AG08395 (cell line): ENCODE data around the gene SPAG8.

ENCODE experiments used
- DNase-seq: peaks from one replicate; pipeline ENCODE4 v3.0.0; 2012; ENCODE audit warnings: mixed read lengths, low spot score

The SPAG8 gene

DNA sequence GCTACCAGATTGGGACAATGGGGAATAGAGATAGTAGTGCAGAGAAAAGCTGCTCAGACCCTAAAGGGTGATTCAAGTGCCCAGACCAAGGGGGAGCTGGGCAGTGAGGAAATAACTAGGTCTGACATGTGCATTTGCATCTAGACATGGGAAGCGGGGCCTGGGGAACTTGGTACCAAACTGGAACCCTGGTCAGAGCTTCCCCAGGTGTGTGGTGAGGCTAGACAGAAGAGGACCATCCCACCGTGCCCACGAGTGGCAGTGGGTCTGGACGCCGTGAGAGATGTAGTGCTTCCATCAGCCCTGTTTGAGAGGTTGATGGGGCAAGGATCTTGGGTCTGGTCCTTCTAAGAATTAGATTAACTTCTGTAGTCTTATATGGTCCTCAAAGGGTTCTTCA is 24.5 kb upstream of the SPAG8 start:
- no peak for DNase-seq

DNA sequence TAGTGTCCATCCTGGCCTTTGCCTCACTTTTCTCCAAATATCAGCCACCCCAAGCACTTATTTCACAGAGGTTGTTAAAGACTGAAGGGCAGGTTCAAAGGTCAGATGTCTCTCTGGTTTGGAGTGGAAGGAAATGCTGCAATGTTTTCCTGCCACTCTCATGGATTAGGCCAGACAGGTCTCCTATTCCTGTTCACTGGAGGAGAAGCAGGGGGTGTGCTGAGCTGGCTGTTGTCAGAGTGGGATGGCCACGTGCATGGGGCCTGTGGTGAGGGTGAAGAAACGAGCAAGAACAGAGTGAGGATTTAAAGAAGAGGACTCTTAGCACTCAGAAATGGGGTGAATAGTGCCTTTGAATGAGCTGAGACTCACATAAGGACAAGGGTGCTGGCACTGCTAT is 23.7 kb upstream of the SPAG8 start:
- no peak for DNase-seq

DNA sequence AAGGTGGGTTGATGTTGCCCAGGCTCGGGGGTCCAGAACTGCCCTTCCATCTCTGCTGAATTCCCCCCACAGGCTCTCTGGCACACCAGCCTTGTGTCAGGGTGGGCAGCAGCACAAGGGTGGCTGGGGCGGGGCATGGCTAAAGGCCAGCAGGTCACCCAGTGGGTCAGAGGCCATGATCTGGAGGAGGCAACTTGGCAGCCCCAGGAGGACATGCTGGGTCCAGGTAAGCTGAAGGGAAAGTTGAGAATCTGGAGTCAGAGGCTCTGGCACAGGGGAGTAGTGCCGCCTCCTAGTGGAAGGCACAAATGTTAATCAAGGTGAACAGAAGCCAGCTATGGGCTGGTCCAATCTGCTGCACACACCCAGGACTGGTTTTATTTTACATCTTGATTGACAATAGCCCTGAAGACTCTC is 23.2 kb upstream of the SPAG8 start:
- no peak for DNase-seq

GRCh38 chr9:35834260-35835215 is 22.5 kb upstream of the SPAG8 start:
- no peak for DNase-seq

- no peak for DNase-seq
These were observed 20.8 kb upstream of the SPAG8 start for GRCh38 chr9:35832814-35833213.

DNA sequence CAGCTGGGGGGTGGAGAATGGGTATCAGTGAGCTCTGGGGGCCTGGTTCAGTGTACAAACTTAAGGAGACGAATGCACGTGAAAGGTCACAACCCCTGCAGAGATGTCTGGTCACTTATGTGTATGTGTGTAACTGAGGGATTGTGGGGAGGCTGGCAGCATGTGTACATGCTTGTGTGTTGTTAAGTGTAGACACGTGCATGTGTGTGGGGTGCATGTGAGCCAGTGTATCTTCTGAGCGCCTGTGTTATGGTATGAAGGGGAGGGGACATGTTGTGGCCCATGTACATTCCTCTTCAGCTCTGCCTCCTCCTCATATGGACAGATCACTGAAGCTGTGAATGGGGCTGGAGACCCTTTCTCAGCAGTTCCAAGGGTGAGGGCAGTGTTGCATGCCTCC is 19.0 kb upstream of the SPAG8 start:
- no peak for DNase-seq

DNA sequence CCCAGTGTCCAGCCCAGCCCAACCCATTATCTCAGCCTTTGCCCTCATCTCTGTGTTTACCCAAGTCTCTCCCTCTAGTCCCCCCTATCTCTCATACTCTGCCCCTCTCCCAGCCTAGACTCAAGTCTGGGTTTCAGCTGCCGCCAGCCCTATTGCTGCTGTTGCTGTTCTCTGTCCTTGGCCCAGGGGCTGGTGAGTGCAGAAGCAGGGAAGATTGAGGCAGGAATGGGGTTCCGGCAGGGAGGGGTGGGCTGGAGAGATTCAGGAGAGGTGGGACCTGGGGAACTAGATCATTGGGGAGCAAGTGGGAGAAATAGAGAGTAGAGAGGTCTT is 17.7 kb upstream of the SPAG8 start:
- no peak for DNase-seq

- peak; percentile 97 for DNase-seq
These were observed 17.2 kb upstream of the SPAG8 start, which contains the start of gene TMEM8B for GRCh38 chr9:35829084-35829763. TMEM8B (plus strand) TSS chr9:35829228; CDS start chr9:35829448, 220 bp downstream.

GRCh38 chr9:35828716-35829083 is 16.6 kb upstream of the SPAG8 start, which contains the start of gene FAM221B:
FAM221B (minus strand) TSS chr9:35828732; CDS start chr9:35826161, 2,571 bp downstream.
- DNase-seq, result no peak

- DNase-seq, result peak; percentile 65
These were observed 15.4 kb upstream of the SPAG8 start for GRCh38 chr9:35827486-35827885.

DNA sequence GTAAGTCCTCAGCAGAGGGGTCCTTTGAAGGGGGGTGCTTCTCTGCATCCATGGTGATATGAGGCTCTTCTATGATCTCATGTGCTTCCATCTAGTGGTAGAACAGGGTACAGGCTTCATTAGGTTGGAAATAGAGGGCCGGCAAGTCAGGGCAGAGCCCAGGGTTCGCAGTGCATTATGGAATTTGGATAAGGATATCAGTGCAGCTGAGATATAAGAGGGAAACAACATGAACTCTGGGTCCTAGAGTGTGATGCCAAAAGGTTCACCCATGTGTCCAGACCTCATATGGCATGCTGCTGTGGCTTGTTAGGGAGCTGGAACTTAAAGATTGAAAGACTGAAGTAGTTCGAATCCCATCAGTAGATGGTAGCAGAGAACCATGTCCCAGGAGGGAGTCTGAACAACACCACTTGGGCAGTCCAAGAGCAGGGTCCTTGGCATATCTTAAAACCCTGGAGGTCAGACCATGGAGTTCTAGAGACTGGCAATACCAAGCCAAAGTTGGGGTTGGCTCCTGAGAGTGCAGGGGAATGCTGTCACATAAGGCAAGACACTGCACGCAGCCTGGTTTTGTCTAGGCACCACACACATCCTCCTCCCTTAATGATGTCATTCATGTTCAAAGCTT is 14.1 kb upstream of the SPAG8 start:
- peak; percentile 62 for DNase-seq

DNA sequence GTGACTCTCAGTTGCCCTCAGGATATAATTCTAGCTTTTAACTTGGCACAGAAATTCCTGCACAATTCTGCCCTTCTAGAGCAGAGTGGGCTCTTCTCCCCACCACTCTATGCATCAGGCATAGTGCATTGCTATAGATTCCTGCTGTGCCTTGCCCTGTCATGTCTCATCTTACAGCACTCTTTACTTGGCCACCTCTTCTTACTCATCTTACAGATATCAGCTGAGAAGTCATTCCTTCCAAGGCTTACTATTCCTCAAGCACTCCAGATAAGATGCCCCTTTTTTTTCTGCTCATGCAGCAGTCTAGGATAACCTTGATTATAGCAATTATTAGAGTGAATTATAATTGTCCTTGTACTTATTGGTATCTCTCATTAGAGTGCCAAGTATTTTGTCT is 10.9 kb upstream of the SPAG8 start:
- no peak for DNase-seq

DNA sequence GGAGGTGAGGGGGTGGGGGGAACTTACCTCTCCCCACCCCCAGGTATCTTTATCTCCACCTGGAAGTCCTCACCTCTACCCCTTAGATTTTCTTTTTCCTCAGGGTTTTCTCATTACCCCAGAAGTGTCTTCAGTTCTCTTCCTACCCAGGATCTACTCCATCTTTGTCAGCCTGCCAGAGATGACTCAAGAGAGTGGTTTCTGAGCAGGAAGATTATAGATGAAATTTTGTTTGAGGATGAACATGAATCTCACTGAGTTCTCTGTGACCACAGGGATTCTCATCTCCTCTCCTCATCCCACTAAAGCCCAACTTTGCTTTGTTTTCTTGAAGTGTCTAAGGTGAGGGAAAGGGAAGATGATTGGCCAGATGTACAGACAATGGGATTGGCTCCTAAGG is 8.0 kb upstream of the SPAG8 start:
- DNase-seq, result peak; percentile 76

- DNase-seq, result no peak
These were observed 6.3 kb upstream of the SPAG8 start for GRCh38 chr9:35818341-35818740.

GRCh38 chr9:35816708-35817107 is 4.6 kb upstream of the SPAG8 start:
- no peak for DNase-seq

GRCh38 chr9:35814841-35815543 is 2.9 kb upstream of the SPAG8 start, which contains the start of gene HINT2:
HINT2 (minus strand) TSS chr9:35815042; CDS start chr9:35814979, 63 bp downstream.
- DNase-seq, result peak; percentile 97

GRCh38 chr9:35814106-35814840 is 2.2 kb upstream of the SPAG8 start:
- DNase-seq, result peak; percentile 63

- DNase-seq, result peak; percentile 18
These were observed 1.5 kb upstream of the SPAG8 start for GRCh38 chr9:35813434-35814105.

DNA sequence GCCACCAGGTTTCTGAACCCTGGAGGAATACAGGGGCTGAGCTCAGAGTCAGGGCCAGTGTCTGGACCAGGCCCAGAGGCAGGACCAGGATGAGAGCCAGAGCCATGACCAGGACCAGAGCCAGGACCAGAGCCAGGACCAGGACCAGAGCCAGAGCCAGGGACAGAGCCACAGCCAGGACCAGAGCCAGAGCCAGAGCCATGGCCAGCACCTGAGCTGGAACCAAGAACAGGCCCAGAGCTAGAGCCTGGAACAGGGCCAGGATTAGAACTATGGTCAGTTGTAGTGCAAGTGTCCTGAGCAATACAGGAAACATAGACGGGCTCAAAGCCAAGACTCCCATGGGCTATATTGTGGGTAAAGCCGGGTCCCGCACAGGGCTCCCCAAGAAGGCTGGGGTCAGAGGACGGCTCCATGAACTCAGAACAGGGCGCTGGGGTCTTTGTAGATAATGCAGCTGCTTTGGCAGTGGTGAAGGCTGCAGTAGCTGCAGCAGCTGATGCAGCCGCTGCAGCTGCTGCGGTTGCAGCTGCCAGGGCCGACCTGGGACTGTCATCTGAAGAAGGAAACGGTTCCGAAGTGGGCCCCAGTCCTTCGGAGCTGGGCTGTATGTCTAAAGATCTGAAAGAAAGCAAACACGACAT is 559 bp downstream of the SPAG8 start:
- DNase-seq, result no peak

DNA sequence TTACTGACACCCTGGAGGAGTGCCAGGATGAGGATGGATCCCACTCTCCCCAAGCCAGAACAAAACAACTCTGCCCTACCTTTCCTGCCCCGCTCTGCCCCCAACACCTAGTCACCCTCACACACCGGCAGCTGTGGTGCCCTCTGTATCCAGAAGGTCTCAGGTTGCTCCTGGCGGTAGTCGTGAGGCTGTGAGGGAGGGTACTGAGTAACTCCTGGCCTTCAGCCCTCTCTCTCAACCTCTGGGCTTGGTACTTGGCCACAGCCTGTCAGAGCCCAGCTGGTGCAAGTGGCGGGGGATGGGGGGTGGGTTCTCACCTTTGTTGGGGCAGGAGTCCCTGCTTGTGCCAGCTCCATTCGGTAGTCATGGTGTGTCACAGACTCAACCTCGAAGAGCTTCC is 1.9 kb downstream of the SPAG8 start:
- no peak for DNase-seq
